Breast epithelium (tissue), 4 donors: Measurements from ENCODE around the gene EPS8L3. TPM values are rescaled to one million over a fixed set of nuclear protein-coding genes. Genes with fewer than 3 reads are reported as not detected.
"Not testable (repeated sequence)": the region's sequence is repeated elsewhere in the genome, so short reads cannot be mapped to it uniquely, and the experiment has no call there.

Experiments
- DNase-seq, 2 donors: peaks; one replicate each; pipeline ENCODE4 v3.0.0-alpha.2; 2019; ENCODE audit warnings: low spot score in 2 of 2
- H3K27ac ChIP-seq, 2 donors: fragments of 200-600 bp; sonication (generic) in 1 of 2; one replicate each; pipeline ENCODE4 v1.5.1; 2016 to 2019; ENCODE audit warnings: mild to moderate bottlenecking in 1 of 2
- H3K27me3 ChIP-seq, 2 donors: fragments of 200-600 bp; sonication (generic) in 1 of 2; one replicate each; pipeline versions ENCODE4 v1.5.1 to v1.6.0; 2017 to 2019; ENCODE audit warnings: control low read depth in 1 of 2, mild to moderate bottlenecking in 1 of 2
- H3K36me3 ChIP-seq: fragments of 200-600 bp; one replicate; pipeline ENCODE4 v1.5.1; 2019
- H3K4me1 ChIP-seq, 2 donors: fragments of 200-600 bp; sonication (generic); one replicate each; pipeline ENCODE4 v1.5.1; 2016 to 2019; ENCODE audit warnings: control low read depth in 1 of 2
- H3K4me3 ChIP-seq, 3 donors: fragments of 200-600 bp; sonication (generic); 1 replicate in 2 of 3; 2 replicates in 1 of 3; pipeline ENCODE4 v1.5.1; 2016 to 2019; ENCODE audit warnings: mild to moderate bottlenecking in 3 of 3, moderate library complexity in 2 of 3
- H3K9me3 ChIP-seq, 2 donors: fragments of 200-600 bp; sonication (generic) in 1 of 2; one replicate each; pipeline ENCODE4 v1.5.1; 2016 to 2019; ENCODE audit warnings: control low read depth in 1 of 2
- CTCF ChIP-seq, 3 donors: fragments of 450-650 bp; IDR thresholded peaks; one replicate each; pipeline ENCODE4 v1.5.1; 2016 to 2017; ENCODE audit warnings: antibody characterized with exemption in 3 of 3, mild to moderate bottlenecking in 3 of 3, moderate library complexity in 3 of 3
- POLR2A ChIP-seq: fragments of 450-650 bp; IDR thresholded peaks from one replicate; pipeline ENCODE4 v1.6.1; 2016; ENCODE audit warnings: antibody characterized with exemption, mild to moderate bottlenecking, moderate library complexity
- POLR2AphosphoS5 ChIP-seq, 3 donors: sonication (generic); formaldehyde crosslinking; IDR thresholded peaks; one replicate each; pipeline ENCODE4 v1.6.1; 2017; ENCODE audit warnings: antibody characterized with exemption in 3 of 3
- intact Hi-C: fragments of 100-400 bp; cut with DNase I; formaldehyde crosslinking; loops from one replicate; pipeline ENCODE4 v1.15.1; 2023; ENCODE audit warnings: low total_unique reads
- total RNA-seq, 3 donors: library from RNA; depleted of rRNA; stranded (reverse); fragments of >200 nt; gene quantifications; one replicate each; pipeline ENCODE4 v1.1.0, GENCODE V29; 2016

EPS8L3 gene
- total RNA-seq, 3 donors from 2014 or later, result 3.6 TPM; not detected in 2

GRCh38 chr1:109712321-109712864 lies 51.3 kb downstream of the EPS8L3 start:
- H3K36me3 ChIP-seq, result no peaks in the 10 kb centered on the region
- no peaks in the 10 kb centered on the region for H3K9me3 ChIP-seq
- no peaks in the 10 kb centered on the region for H3K4me1 ChIP-seq
- H3K4me3 ChIP-seq, result peak overlapping the region in 2 of 3 donors; percentile 38 to 60
- H3K27me3 ChIP-seq, result no peaks in the 10 kb centered on the region
- DNase-seq, result no peak
- TF ChIP-seq POLR2A, result no peak
- no peak for TF ChIP-seq CTCF (IDR thresholded peaks at IDR 0.05)
- TF ChIP-seq POLR2AphosphoS5 (IDR thresholded peaks at IDR 0.05), result no peak
- intact Hi-C loops, result no loop called here
- peak overlapping the region in 1 of 2 donors; percentile 41 for H3K27ac ChIP-seq

DNA sequence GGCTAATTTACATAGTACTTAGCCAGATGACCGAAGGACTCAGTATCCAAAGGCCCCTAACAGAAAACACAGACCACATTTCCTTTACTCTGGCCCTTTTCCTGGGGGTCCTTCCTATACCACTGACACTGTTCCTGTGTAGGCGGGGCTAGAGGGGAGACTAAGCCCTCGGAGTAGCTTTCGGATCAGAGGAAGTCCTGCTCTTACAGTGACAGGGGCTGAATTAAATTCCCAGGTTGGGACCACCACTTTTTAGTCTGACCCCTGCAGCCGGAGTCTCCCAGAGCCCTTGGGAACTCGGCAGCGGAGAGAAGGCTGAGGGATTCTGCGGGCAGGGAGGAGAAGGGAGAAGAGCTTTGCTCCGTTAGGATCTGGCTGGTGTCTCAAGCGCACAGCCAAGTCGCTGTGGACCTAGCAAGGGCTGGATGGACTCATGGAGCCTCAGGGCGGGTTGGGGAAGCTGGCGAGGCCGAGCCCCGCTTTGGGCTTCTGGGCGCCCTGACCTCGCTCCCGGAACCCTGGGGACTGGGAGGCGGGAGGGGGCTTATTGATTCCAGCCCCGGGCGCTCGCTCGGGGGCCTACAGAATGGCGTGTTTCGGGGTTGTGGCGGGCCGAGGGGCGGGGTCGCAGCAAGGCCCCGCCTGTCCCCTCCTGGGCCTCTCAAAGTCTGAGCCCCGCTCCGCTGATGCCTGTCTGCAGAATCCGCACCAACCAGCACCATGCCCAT lies 52.0 kb downstream of the EPS8L3 start, which contains the start of gene GSTM5:
GSTM5 (plus strand) TSS at position 659 of the 728 bp plus-strand sequence; CDS start at position 721, 62 bp downstream.
- intact Hi-C loops, H3K9me3 ChIP-seq, H3K4me1 ChIP-seq, H3K36me3 ChIP-seq, DNase-seq, H3K27me3 ChIP-seq: not testable (repeated sequence)
- Histone ChIP-seq H3K27ac (peak within 1 kb of the TSS in 1 of 2 donors; percentile 41), H3K4me3 (peak within 1 kb of the TSS in 2 of 3 donors; percentile 38 to 60)

GRCh38 chr1:109709822-109710221 lies 53.9 kb downstream of the EPS8L3 start:
- H3K27ac ChIP-seq, H3K4me1 ChIP-seq, intact Hi-C loops, DNase-seq, H3K36me3 ChIP-seq, H3K9me3 ChIP-seq, H3K27me3 ChIP-seq, H3K4me3 ChIP-seq: not testable (repeated sequence)

DNA sequence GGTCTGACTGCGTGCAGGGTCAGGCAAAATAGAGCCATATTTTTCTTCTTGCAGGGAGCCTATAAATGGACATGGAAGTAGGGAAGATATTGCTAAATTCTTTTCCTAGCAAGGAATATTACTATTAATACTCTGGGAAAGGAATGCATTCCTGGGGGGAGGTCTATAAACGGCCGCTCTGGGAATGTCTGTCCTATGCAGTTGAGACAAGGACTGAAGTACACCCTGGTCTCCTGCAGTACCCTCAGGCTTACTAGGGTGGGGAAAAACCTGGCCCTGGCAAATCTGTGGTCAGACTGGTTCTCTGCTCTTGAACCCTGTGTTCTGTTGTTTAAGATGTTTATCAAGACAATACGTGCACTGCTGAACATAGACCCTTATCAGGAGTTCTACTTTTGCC lies 54.8 kb downstream of the EPS8L3 start:
- DNase-seq, intact Hi-C loops, H3K27me3 ChIP-seq, H3K4me1 ChIP-seq, H3K4me3 ChIP-seq, H3K36me3 ChIP-seq, H3K9me3 ChIP-seq, H3K27ac ChIP-seq: not testable (repeated sequence)

- peak overlapping the region; percentile 27 to 40 for H3K27ac ChIP-seq
- H3K4me1 ChIP-seq, result no peaks in the 10 kb centered on the region
- intact Hi-C loops, result no loop called here
- H3K4me3 ChIP-seq, result no peak overlapping the region
- no peaks in the 10 kb centered on the region for H3K27me3 ChIP-seq
- no peak for TF ChIP-seq POLR2A
- no peak for TF ChIP-seq CTCF (IDR thresholded peaks at IDR 0.05)
- TF ChIP-seq POLR2AphosphoS5 (IDR thresholded peaks at IDR 0.05), result no peak
- DNase-seq, result peak in 1 of 2 donors; percentile 38
- H3K9me3 ChIP-seq, result no peaks in the 10 kb centered on the region
- H3K36me3 ChIP-seq, result no peaks in the 10 kb centered on the region
Observed at GRCh38 chr1:109705411-109705810, 58.3 kb downstream of the EPS8L3 start.

DNA sequence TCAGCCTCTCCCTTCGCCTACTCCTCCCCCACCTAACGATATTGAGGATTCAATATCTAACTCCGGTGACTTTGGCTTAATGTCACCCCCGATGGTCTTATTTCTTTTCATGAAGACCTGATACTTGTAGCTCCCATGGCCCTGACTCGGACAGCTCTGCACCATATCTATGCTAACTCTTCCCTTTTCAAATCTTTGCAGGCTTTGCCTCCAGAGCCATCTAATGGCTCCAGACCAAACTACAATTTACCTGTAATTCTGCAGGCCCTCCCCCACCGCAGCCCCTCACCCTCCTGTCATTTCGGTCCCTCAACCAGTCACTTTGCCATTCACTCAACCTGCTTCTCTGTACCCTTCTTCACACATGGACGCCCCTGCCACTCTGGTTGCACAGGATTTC lies 59.5 kb downstream of the EPS8L3 start:
- no peak for TF ChIP-seq POLR2AphosphoS5 (IDR thresholded peaks at IDR 0.05)
- TF ChIP-seq POLR2A, result no peak
- TF ChIP-seq CTCF (IDR thresholded peaks at IDR 0.05), result no peak
- DNase-seq, result no peak

GRCh38 chr1:109702940-109703339 lies 60.8 kb downstream of the EPS8L3 start:
- H3K36me3 ChIP-seq, H3K27ac ChIP-seq, DNase-seq, intact Hi-C loops, H3K4me1 ChIP-seq, H3K27me3 ChIP-seq, H3K9me3 ChIP-seq, H3K4me3 ChIP-seq: not testable (repeated sequence)

More for the DNA sequence above, 59.5 kb downstream of the EPS8L3 start:
- Histone ChIP-seq H3K36me3 (no peaks in the 10 kb centered on the region), H3K27ac (no peak overlapping the region), H3K9me3 (no peaks in the 10 kb centered on the region), H3K27me3 (no peaks in the 10 kb centered on the region), H3K4me1 (no peaks in the 10 kb centered on the region), H3K4me3 (no peak overlapping the region)
- intact Hi-C loops, result no loop called here
